ENCODE measurements around the gene KLF13. TPM values are rescaled to one million over a fixed set of nuclear protein-coding genes. Genes with fewer than 3 reads are reported as not detected.

KLF13 gene
- total RNA-seq, 2 experiments from 2014 or later = 163 to 175 TPM

DNA sequence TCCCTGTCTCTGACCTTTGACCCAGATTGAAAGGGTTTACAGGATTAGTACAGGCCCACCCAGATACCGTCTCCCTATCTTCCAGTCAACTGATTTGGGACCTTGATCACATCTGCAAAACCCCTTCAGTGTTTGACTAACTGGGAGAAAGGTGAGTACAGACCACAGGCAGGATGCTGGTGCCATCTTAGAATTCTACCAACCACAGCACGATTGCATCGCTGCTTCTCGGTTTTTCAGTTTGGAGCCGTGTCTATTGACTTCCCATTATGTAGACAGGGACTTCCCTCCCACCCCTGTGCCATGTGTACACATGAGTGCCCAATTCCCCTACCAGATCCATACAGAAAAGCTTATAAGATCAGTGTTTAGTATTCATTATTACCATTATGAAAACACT, 6.6 kb upstream of the KLF13 start:
- intact Hi-C loops (cut with micrococcal nuclease) = no loop called here
- Mint-ChIP-seq H3K36me3 (ENCODE audit: low read depth) (peaks cover 2% of the 10 kb centered on the region), H3K27ac (no peak overlapping the region), H3K4me3 (no peak overlapping the region), H3K4me1 (ENCODE audit: low read depth) (peaks cover 61% of the 10 kb centered on the region), H3K27me3 (no peaks in the 10 kb centered on the region), H3K9me3 (peaks cover 7% of the 10 kb centered on the region)
- CTCF ChIA-PET = interaction anchor here (2.0 kb wide), 1 partner anchor 168 kb away, joined by 7 read pairs; no protein-coding TSS in a partner anchor
- no peak for ATAC-seq
- TF ChIP-seq, protein P1, sequence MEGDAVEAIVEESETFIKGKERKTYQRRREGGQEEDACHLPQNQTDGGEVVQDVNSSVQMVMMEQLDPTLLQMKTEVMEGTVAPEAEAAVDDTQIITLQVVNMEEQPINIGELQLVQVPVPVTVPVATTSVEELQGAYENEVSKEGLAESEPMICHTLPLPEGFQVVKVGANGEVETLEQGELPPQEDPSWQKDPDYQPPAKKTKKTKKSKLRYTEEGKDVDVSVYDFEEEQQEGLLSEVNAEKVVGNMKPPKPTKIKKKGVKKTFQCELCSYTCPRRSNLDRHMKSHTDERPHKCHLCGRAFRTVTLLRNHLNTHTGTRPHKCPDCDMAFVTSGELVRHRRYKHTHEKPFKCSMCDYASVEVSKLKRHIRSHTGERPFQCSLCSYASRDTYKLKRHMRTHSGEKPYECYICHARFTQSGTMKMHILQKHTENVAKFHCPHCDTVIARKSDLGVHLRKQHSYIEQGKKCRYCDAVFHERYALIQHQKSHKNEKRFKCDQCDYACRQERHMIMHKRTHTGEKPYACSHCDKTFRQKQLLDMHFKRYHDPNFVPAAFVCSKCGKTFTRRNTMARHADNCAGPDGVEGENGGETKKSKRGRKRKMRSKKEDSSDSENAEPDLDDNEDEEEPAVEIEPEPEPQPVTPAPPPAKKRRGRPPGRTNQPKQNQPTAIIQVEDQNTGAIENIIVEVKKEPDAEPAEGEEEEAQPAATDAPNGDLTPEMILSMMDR (IDR thresholded peaks at IDR 0.05) = no peak
- POLR2A ChIA-PET = no interaction called here
- no peak for DNase-seq

DNA sequence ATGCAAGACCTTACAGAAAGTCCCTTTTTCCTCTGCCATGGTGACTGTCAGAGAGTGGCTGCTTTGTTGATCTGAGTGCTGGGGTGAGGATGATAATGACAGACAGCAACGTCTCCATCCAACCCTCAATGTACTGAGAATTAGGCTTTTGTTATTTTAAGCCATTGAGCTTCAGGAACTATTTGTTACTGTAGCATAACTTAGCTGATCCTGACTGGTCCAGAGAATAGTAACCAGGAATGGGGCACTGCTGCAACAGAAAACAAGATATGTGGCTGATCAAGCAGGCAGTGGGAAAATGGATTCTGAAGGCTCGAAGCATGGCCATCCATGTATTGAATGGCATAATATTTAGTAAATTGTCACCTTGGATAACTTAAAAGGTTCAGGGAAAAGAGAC, 5.2 kb upstream of the KLF13 start:
- ChIA-PET POLR2A (no interaction called here), CTCF (no interaction called here)
- intact Hi-C loops (cut with micrococcal nuclease) = no loop called here
- no peak for ATAC-seq
- Mint-ChIP-seq H3K36me3 (ENCODE audit: low read depth) (peaks cover 2% of the 10 kb centered on the region), H3K27me3 (no peaks in the 10 kb centered on the region), H3K4me1 (ENCODE audit: low read depth) (peaks cover 57% of the 10 kb centered on the region), H3K9me3 (peaks cover 7% of the 10 kb centered on the region), H3K27ac (no peak overlapping the region), H3K4me3 (no peak overlapping the region)
- no peak for DNase-seq
- TF ChIP-seq, protein P1 (IDR thresholded peaks at IDR 0.05) = no peak

DNA sequence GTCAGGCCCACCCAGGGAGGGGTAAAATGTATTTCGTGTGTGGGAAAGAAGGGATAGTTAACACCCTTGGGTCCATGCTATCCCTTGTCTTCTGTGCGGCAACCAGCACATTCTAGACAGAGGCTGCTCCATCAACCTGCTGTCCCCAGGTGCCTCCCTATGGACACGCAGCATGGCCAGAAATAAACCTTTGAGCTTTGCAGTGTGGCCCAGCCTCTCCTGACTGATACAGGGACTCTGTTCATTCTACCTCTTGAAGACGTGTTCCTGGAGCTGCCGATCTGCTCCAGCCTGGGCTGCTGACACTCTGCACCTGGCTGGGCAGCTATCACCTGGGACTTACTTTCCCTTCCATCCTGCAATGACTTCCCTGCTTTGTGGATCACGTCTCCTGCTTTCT, 4.1 kb upstream of the KLF13 start:
- POLR2A ChIA-PET = no interaction called here
- CTCF ChIA-PET = interaction anchor here (0.9 kb wide), 1 partner anchor 43 kb away, joined by 3 read pairs; no protein-coding TSS in a partner anchor
- intact Hi-C loops (cut with micrococcal nuclease) = no loop called here
- DNase-seq (no peak), ATAC-seq (no peak)
- TF ChIP-seq, protein P1 (IDR thresholded peaks at IDR 0.05) = no peak
- H3K27ac Mint-ChIP-seq = no peak overlapping the region
- H3K36me3 Mint-ChIP-seq (ENCODE audit: low read depth) = peaks cover 2% of the 10 kb centered on the region
- H3K4me1 Mint-ChIP-seq (ENCODE audit: low read depth) = peaks cover 46% of the 10 kb centered on the region
- peaks cover 7% of the 10 kb centered on the region for H3K9me3 Mint-ChIP-seq
- H3K27me3 Mint-ChIP-seq = no peaks in the 10 kb centered on the region
- H3K4me3 Mint-ChIP-seq = no peak overlapping the region

DNA sequence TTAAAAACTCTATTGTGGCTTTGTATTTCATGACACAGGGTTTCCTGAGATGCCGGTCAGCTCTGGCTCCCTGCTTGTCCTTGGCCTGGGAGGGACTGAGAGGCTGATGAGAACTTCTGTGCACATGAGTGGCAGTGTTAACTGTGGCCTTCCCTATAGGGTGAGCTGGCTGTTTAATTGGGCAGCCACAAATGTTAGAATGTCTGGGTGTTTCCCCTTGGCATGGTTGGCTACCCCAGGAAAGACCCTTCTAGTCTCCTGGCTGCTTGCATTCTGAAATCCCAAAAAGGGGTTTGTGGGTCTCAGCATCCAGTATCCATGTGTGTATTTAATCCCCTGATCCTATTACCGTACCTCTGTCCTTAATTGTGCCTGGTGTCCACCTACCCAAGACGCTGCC, 3.0 kb upstream of the KLF13 start:
- ChIA-PET POLR2A (interaction anchor here (0.8 to 3.4 kb wide), 4 partner anchors 18 to 105 kb away, joined by 3 to 23 read pairs (median 4); no protein-coding TSS in a partner anchor), CTCF (interaction anchor here (0.8 to 2.3 kb wide), 8 partner anchors 21 to 167 kb away, joined by 3 to 7 read pairs (median 4); no protein-coding TSS in a partner anchor)
- peaks cover 3% of the 10 kb centered on the region for H3K36me3 Mint-ChIP-seq (ENCODE audit: low read depth)
- intact Hi-C loops (cut with micrococcal nuclease) = no loop called here
- H3K27me3 Mint-ChIP-seq = no peaks in the 10 kb centered on the region
- TF ChIP-seq, protein P1 (IDR thresholded peaks at IDR 0.05) = no peak
- peaks cover 7% of the 10 kb centered on the region for H3K9me3 Mint-ChIP-seq
- H3K4me3 Mint-ChIP-seq = no peak overlapping the region
- no peak overlapping the region for H3K27ac Mint-ChIP-seq
- H3K4me1 Mint-ChIP-seq (ENCODE audit: low read depth) = peaks cover 47% of the 10 kb centered on the region
- ATAC-seq (no peak), DNase-seq (no peak)

DNA sequence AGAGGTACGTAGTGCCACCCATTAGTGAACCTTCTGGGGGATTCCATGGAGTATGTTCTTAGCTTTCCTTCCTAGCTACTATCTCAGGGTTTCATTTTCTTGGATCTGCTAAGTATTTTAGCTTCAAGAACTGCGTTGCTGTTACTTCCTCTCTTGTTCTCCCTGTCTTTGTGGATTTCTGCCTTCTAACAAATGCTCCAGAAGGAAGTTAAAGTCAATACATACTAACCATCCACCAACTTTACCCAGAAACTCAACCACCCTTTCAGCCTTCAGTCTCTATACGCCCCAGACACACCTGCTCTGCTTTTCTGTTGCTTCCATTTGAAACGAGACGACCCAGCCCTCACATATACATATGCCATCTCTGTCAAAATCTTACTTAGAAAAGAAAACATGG, 2.4 kb upstream of the KLF13 start:
- Mint-ChIP-seq H3K9me3 (peaks cover 7% of the 10 kb centered on the region), H3K36me3 (ENCODE audit: low read depth) (peaks cover 9% of the 10 kb centered on the region), H3K4me3 (peak overlapping the region; percentile 86), H3K4me1 (ENCODE audit: low read depth) (peaks cover 52% of the 10 kb centered on the region), H3K27ac (peak overlapping the region; percentile 3), H3K27me3 (no peaks in the 10 kb centered on the region)
- intact Hi-C loops (cut with micrococcal nuclease) = no loop called here
- DNase-seq (no peak), ATAC-seq (no peak)
- POLR2A ChIA-PET = interaction anchor here (0.9 to 3.4 kb wide), 5 partner anchors 19 to 105 kb away, joined by 3 to 23 read pairs (median 4); no protein-coding TSS in a partner anchor
- CTCF ChIA-PET = interaction anchor here (1.0 to 2.3 kb wide), 10 partner anchors 18 to 167 kb away, joined by 3 to 6 read pairs (median 3); no protein-coding TSS in a partner anchor
- TF ChIP-seq, protein P1 (IDR thresholded peaks at IDR 0.05) = no peak
